H9 (cell line): Measurements from ENCODE around the gene GATAD2B. TPM values are rescaled to one million over a fixed set of nuclear protein-coding genes. Genes with fewer than 3 reads are reported as not detected.

Source experiments
- DNase-seq: peaks from one replicate; pipeline ENCODE4 v3.0.0-alpha.2; 2017
- H2AFZ ChIP-seq: one replicate; pipeline ENCODE4 v1.6.1; 2013; ENCODE audit warnings: mild to moderate bottlenecking, low read length, control low read depth, moderate library complexity
- H2AK5ac ChIP-seq: 2 replicates; pipeline ENCODE4 v1.6.1; 2013; ENCODE audit warnings: low read length, control low read depth, mixed read lengths; ENCODE audit not compliant: insufficient read length
- H2BK120ac ChIP-seq: one replicate; pipeline ENCODE4 v1.6.1; 2013; ENCODE audit warnings: low read depth, mild to moderate bottlenecking, low read length, control low read depth, inconsistent platforms; ENCODE audit not compliant: poor library complexity, severe bottlenecking
- H2BK12ac ChIP-seq: 2 replicates; pipeline ENCODE4 v1.6.1; 2013; ENCODE audit warnings: low read length, control low read depth, mixed read lengths, low read depth; ENCODE audit not compliant: insufficient read length
- H2BK15ac ChIP-seq: 2 replicates; pipeline ENCODE4 v1.6.1; 2013; ENCODE audit warnings: low read depth, low read length, control low read depth
- H2BK20ac ChIP-seq: one replicate; pipeline ENCODE4 v1.6.1; 2013; ENCODE audit warnings: low read depth, mild to moderate bottlenecking, low read length, control low read depth, inconsistent platforms; ENCODE audit not compliant: poor library complexity, severe bottlenecking
- H2BK5ac ChIP-seq: 2 replicates; pipeline ENCODE4 v1.6.1; 2013; ENCODE audit warnings: low read length, control low read depth, mixed read lengths; ENCODE audit not compliant: insufficient read length
- H3K14ac ChIP-seq: 2 replicates; pipeline ENCODE4 v1.6.1; 2013; ENCODE audit warnings: low read length, control low read depth; ENCODE audit not compliant: insufficient read depth
- H3K18ac ChIP-seq: 2 replicates; pipeline ENCODE4 v1.6.1; 2013; ENCODE audit warnings: low read depth, mild to moderate bottlenecking, mixed read lengths, low read length, control low read depth; ENCODE audit not compliant: insufficient read length
- H3K23ac ChIP-seq: 2 replicates; pipeline ENCODE4 v1.6.1; 2013; ENCODE audit warnings: low read length, control low read depth, mixed read lengths, low read depth; ENCODE audit not compliant: insufficient read length
- H3K23me2 ChIP-seq: 2 replicates; pipeline ENCODE4 v1.6.1; 2013; ENCODE audit warnings: low read depth, mild to moderate bottlenecking, mixed read lengths, low read length, control low read depth; ENCODE audit not compliant: insufficient read length, poor library complexity, severe bottlenecking
- H3K27ac ChIP-seq: 2 replicates; pipeline ENCODE4 v1.5.1; 2013; ENCODE audit warnings: low read length, control low read depth, mixed read lengths, low read depth; ENCODE audit not compliant: insufficient read length
- H3K27me3 ChIP-seq: 2 replicates; pipeline ENCODE4 v1.6.1; 2013; ENCODE audit warnings: low read length, control low read depth, inconsistent platforms; ENCODE audit not compliant: insufficient read depth
- H3K4ac ChIP-seq: 2 replicates; pipeline ENCODE4 v1.6.1; 2013; ENCODE audit warnings: low read depth, mild to moderate bottlenecking, control low read depth, inconsistent platforms, low read length, moderate library complexity
- H3K4me1 ChIP-seq: 2 replicates; pipeline ENCODE4 v1.6.1; 2013; ENCODE audit warnings: low read length, control low read depth, inconsistent platforms; ENCODE audit not compliant: insufficient read depth
- H3K4me2 ChIP-seq: 2 replicates; pipeline ENCODE4 v1.6.1; 2013; ENCODE audit warnings: low read length, control low read depth, mixed read lengths; ENCODE audit not compliant: insufficient read length, insufficient read depth
- H3K56ac ChIP-seq: 2 replicates; pipeline ENCODE4 v1.6.1; 2013; ENCODE audit warnings: low read depth, mild to moderate bottlenecking, mixed read lengths, low read length, control low read depth; ENCODE audit not compliant: insufficient read length
- H3K79me1 ChIP-seq: 2 replicates; pipeline ENCODE4 v1.6.1; 2013; ENCODE audit warnings: low read depth, mild to moderate bottlenecking, moderate library complexity, low read length, control low read depth, inconsistent platforms; ENCODE audit not compliant: insufficient read depth, poor library complexity, severe bottlenecking
- H3K79me2 ChIP-seq: 2 replicates; pipeline ENCODE4 v1.6.1; 2013; ENCODE audit warnings: low read length, control low read depth, inconsistent platforms; ENCODE audit not compliant: insufficient read depth
- H3K9ac ChIP-seq: 2 replicates; pipeline ENCODE4 v1.6.1; 2013; ENCODE audit warnings: low read length, control low read depth, mixed read lengths; ENCODE audit not compliant: insufficient read length; ENCODE audit errors: extremely low read depth
- H3K9me3 ChIP-seq: one replicate; pipeline ENCODE4 v1.6.1; 2013; ENCODE audit warnings: low read depth, low read length, inconsistent platforms; ENCODE audit not compliant: control insufficient read depth
- H3T11ph ChIP-seq: one replicate; pipeline ENCODE4 v1.6.1; 2013; ENCODE audit warnings: mild to moderate bottlenecking, low read length, control low read depth, inconsistent platforms
- H4K20me1 ChIP-seq: one replicate; pipeline ENCODE4 v1.6.1; 2013; ENCODE audit not compliant: control insufficient read depth, insufficient read length, insufficient read depth
- H4K5ac ChIP-seq: 2 replicates; pipeline ENCODE4 v1.6.1; 2013; ENCODE audit warnings: low read depth, mild to moderate bottlenecking, mixed read lengths, low read length, control low read depth; ENCODE audit not compliant: insufficient read length
- H4K8ac ChIP-seq: replicated peaks from 2 replicates; pipeline ENCODE4 v1.6.1; 2013; ENCODE audit warnings: low read length, control low read depth, mixed read lengths, low read depth; ENCODE audit not compliant: insufficient read length
- H4K91ac ChIP-seq: 2 replicates; pipeline ENCODE4 v1.6.1; 2013; ENCODE audit warnings: low read depth, mild to moderate bottlenecking, moderate library complexity, mixed read lengths, low read length, control low read depth; ENCODE audit not compliant: insufficient read length
- H3K27ac Mint-ChIP-seq, 3 experiments: 2 replicates in 2 of 3; 3 replicates in 1 of 3; pipeline ENCODE4 v1.8.0; 2020 to 2021; ENCODE audit warnings: mixed read lengths in 3 of 3, mild to moderate bottlenecking in 1 of 3, moderate library complexity in 1 of 3
- H3K27me3 Mint-ChIP-seq: 2 replicates; pipeline ENCODE4 v1.8.0; 2021; ENCODE audit warnings: low read depth, mild to moderate bottlenecking, moderate library complexity, mixed read lengths
- H3K36me3 Mint-ChIP-seq, 3 experiments: 2 replicates in 2 of 3; 3 replicates in 1 of 3; pipeline ENCODE4 v1.8.0; 2020 to 2021; ENCODE audit warnings: low read depth in 3 of 3, mixed read lengths in 3 of 3; ENCODE audit not compliant: insufficient read depth in 1 of 3
- H3K4me1 Mint-ChIP-seq, 2 experiments: 2 replicates each; pipeline ENCODE4 v1.8.0; 2020; ENCODE audit warnings: mixed read lengths in 2 of 2
- H3K4me3 Mint-ChIP-seq, 2 experiments: 2 replicates in 1 of 2; 3 replicates in 1 of 2; pipeline ENCODE4 v1.8.0; 2020 to 2021; ENCODE audit warnings: mild to moderate bottlenecking in 2 of 2, mixed read lengths in 2 of 2, moderate library complexity in 1 of 2
- H3K9me3 Mint-ChIP-seq, 2 experiments: 2 replicates in 1 of 2; 3 replicates in 1 of 2; pipeline ENCODE4 v1.8.0; 2020; ENCODE audit warnings: mild to moderate bottlenecking in 2 of 2, mixed read lengths in 2 of 2, moderate library complexity in 1 of 2
- CTCF ChIP-seq: fragments of 200-600 bp; sonication (generic); conservative IDR thresholded peaks from 3 replicates; pipeline ENCODE4 v1.8.0; 2021; ENCODE audit warnings: antibody characterized with exemption, mild to moderate bottlenecking
- WGBS: extraction: QIAGEN DNeasy Blood & Tissue Kit; methylation state at CpG from one replicate; pipeline ENCODE4 v1.1.7; 2013; ENCODE audit warnings: missing lambda C conversion rate, low lambda C conversion rate, mixed read lengths; ENCODE audit not compliant: insufficient read length; ENCODE audit errors: extremely low coverage; 5-methylcytosine and 5-hydroxymethylcytosine counted together
- total RNA-seq: library from RNA; stranded (reverse); gene quantifications from 2 replicates; pipeline ENCODE4 v1.2.1, GENCODE V29; 2021

The GATAD2B gene
- total RNA-seq, 1 experiment from 2014 or later = 44.1 TPM

GRCh38 chr1:153777648-153778047, 145.1 kb downstream of the GATAD2B start:
- no peak overlapping the region for H2AFZ ChIP-seq
- H3K4ac ChIP-seq = no peak overlapping the region
- H3K56ac ChIP-seq = no peak overlapping the region
- H3K27ac Mint-ChIP-seq = peak overlapping the region; percentile 46 to 74 (median 62); a peak in 5 of 7 replicates
- H2BK12ac ChIP-seq = no peak overlapping the region
- peaks cover 11 to 43% (median 35%) of the 10 kb centered on the region in 3 experiments; a peak in 6 of 7 replicates for H3K36me3 Mint-ChIP-seq
- no peaks in the 10 kb centered on the region for H3K27me3 Mint-ChIP-seq
- no peak overlapping the region for H2BK120ac ChIP-seq
- H3K4me1 ChIP-seq = peaks cover 3% of the 10 kb centered on the region; the same call in 1 of the 2 replicates
- peak overlapping the region in 1 of 2 experiments; percentile 8; a peak in 1 of 5 replicates for H3K4me3 Mint-ChIP-seq
- no peak overlapping the region for H3K9ac ChIP-seq
- H3K79me1 ChIP-seq = no peaks in the 10 kb centered on the region
- no peak overlapping the region for H3K14ac ChIP-seq
- TF ChIP-seq CTCF = no peak
- H2BK15ac ChIP-seq = no peak overlapping the region
- no peak overlapping the region for H4K91ac ChIP-seq
- no peaks in the 10 kb centered on the region for H4K20me1 ChIP-seq
- H3K4me1 Mint-ChIP-seq = peaks cover 32 to 34% of the 10 kb centered on the region in 2 experiments
- H3K23me2 ChIP-seq = peaks cover 10% of the 10 kb centered on the region
- H4K8ac ChIP-seq = no peak overlapping the region
- no peak overlapping the region for H2BK5ac ChIP-seq
- H3K9me3 ChIP-seq = no peaks in the 10 kb centered on the region
- no peak overlapping the region for H3K18ac ChIP-seq
- WGBS = no CpG with 5 or more reads among the region's 7 CpGs
- H3K9me3 Mint-ChIP-seq = no peaks in the 10 kb centered on the region
- no peak overlapping the region for H4K5ac ChIP-seq
- H3K27ac ChIP-seq = no peak overlapping the region
- no peak overlapping the region for H2BK20ac ChIP-seq
- DNase-seq = no peak
- H3K23ac ChIP-seq = no peak overlapping the region
- no peak overlapping the region for H2AK5ac ChIP-seq
- H3K27me3 ChIP-seq = no peaks in the 10 kb centered on the region
- H3K79me2 ChIP-seq = no peaks in the 10 kb centered on the region
- no peak overlapping the region for H3K4me2 ChIP-seq
- no peak overlapping the region for H3T11ph ChIP-seq
